ENCODE measurements around the gene CCDC71L.

Gene CCDC71L

DNA sequence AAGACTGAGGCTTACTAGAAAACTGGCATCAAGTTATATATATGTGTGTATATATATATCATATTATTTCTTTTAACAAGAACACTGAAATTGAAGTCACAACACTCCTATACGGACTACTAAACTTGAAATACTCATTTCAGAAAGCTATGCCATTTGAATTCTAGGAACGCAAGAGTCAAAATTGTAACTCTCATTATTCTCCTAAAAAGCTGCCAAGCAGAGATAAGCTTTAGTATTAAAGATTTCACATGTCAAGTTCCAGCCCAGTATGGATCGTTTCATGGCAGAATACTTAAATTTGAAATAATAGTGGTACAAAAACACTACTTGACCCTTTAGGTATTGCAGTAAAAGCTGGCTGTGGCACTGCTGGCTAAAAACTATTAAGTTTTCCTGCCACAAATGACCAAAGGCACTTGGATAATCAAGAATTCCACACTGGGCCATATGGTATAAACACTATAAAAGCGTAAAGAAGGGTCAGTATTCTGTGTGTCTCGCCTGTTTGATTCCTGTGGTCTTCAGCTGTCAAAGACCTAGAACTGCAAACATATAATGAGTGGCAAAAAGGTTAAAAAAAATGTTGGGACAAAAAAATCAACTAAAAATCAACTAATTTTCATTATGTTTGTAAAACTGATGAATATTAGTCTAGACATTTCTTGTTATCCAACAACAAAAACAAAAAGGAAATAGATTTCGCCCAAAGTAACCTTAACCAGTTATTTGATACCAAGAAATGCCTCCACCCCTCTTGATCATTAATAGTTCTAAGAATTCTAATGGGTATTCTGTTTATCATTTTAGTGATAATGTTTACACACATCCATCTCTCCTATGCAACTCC is 2.4 kb downstream of the CCDC71L start:
- no peak for DNase-seq

- DNase-seq, result no peak
Observed at GRCh38 chr7:106657085-106657991, 3.6 kb downstream of the CCDC71L start.

- no peak for DNase-seq
Observed at GRCh38 chr7:106655703-106656498, 5.1 kb downstream of the CCDC71L start.

DNA sequence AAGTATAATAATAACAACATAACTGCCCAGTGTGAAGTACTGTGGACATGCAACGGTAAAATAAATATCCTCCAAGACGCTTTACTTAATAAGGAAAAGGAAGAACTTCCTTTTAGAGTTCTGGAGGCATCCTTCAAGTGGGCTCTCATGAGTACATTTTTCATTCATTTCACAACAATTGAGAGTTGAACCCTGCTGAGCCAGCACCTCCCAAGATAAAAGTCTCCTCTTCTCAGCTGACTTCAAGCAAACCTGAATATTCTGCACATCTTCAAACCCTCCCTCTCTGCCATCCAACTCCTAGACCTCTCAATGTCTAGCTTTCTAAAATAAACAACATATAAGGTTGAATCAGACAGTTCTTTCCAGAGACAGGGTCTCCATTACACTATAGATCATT is 7.5 kb downstream of the CCDC71L start:
- DNase-seq, result no peak

DNA sequence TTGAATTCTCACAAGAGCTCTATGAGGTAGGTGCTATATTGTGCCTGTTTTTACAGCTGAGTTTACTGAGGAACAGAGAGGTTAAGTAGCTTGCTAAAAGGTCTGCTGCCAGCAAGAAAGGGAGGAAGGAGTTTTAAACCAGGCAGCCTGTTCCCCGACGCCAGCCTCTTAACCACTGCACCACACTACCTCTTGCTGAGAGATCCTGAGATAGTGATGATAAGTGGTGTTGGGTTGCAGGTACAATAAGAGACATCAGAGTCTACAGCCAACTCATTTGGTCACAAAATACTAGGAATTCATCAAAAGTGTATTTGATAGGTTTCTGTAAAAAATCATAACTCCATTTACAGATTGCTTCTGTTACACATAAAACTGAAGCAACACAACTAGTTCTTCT is 8.0 kb downstream of the CCDC71L start:
- no peak for DNase-seq

DNA sequence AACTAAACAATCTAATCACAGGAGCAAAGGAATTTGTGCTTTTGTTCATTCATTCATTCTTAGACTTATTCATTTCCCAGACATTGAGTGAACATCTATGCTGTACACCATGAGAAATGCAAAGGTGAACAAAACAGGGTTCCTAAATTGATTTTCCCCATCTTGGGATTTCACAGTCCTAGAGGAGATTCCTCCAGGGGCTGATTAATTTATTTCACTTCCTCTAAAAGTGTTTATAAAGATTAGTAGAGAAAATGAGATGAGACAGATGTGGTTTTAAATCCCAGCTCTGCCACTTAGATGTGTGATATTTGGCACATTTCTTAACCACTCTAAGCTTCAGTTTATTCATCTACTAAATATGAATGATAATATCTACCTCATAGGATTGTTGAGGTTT is 8.9 kb downstream of the CCDC71L start:
- no peak for DNase-seq

- DNase-seq, result no peak
Observed at GRCh38 chr7:106646256-106646655, 14.7 kb downstream of the CCDC71L start.

DNA sequence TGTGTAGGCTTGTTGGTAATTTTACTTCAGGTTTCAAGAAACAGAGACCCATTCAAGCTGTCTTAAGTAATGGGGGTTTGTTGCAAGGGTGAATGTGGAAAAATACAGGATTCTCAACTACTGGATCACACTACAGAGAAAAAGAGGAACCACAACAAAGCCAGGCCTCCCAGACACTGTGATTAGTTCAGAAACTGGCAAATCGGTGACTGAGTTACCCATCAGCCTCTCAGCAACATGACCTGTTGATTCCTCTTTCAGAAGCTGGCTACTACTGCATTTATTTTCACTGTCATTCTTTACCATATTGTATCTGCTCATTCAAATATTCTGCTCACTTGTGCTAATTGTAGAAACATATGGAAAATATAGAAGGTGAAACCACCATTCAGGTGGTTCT is 16.0 kb downstream of the CCDC71L start:
- DNase-seq, result no peak

DNA sequence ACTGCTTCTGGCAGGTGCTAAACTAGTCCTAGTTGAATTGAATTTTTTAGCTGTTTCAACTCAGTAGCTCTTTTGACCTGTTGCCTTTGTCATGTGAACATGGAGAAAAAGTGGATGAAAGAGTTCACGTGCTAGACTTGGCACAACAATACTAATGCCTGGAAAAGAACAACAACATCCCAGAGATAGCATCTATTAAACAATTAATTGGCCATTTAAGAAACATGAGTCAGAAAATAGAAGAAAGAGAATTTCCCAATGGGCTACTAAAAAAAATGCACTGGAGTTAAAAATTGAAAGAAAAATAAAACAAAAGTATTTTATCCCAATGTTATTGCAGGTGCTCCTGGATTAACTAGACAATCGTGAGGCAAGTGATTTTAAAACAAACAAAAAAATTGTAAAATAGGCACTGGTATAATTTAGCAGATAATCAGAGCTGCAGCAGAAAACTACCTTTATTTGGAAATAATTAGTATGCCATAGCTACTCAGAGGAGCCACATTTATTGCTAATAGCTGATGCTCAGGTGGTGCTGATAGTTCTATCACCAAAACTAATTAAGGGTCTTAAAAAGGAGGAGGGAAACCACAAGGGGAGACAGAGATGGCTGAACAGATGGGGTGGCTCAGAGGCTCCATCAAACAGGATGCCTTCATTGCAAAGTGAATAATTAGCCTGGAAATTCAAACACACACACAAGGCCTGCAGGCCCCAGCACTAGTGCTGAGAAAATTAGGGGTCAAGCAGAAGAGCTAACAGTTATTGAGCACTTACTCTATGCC is 17.6 kb downstream of the CCDC71L start:
- no peak for DNase-seq

DNA sequence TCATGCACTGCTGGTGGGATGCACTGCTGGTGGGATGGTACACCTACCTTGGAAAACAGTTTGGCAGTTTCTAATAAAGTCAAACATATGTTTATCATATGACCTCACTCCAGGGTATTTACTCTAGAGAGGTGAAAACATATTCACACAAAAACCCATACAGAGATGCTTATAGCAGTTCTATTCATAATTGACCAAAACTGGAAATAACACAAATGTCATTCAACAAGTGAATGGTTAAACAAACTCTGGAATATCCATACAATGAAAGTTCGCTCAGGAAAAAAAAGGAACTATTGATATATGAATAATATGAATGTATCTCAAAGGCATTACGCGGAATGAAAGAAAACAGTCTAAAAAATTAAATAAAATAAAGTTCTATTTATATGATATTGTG is 19.5 kb downstream of the CCDC71L start:
- no peak for DNase-seq

- no peak for DNase-seq
Observed at GRCh38 chr7:106640368-106641141, 20.4 kb downstream of the CCDC71L start.

GRCh38 chr7:106639476-106640334 is 21.3 kb downstream of the CCDC71L start:
- no peak for DNase-seq

DNA sequence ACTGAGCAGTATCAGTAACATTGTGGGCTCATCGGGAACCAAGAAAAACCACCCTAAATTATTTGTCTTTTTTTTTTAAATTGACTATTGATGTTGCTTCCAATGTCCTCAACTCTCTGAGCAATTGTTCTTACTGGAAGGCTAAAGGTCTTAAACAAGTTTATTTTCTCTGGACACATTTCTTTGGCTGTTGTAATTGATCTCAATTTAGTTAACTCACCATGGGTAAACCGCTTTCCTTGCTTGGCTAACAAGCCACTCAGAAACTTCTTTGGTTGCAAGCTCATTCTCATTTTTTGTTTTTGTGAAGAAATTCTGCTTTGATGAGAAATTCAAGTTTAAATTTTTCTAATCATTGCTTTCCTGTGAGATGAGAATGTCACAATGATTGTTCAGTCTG is 25.5 kb downstream of the CCDC71L start:
- no peak for DNase-seq

GRCh38 chr7:106634958-106635357 is 26.0 kb downstream of the CCDC71L start:
- DNase-seq, result no peak

- DNase-seq, result no peak
Observed at GRCh38 chr7:106630648-106631047, 30.3 kb downstream of the CCDC71L start.

DNA sequence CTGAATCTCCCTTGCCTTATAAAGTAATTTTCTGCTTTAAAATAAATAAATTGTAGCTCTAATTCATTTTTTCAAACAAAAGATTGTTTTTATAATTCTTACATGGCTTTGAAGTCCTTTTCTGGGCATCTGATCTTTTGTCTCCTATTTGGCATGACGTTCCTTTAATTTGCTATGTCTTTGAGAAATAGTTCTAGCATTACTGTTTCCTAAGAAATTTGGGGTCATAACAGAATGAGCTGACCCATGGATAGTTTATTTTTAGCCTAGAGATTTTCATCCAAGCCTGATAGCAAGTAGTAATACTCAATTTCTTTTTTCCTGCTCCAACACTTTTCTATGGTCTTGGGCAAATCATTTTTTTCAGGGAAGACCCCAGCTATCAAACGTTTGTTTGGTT is 31.4 kb downstream of the CCDC71L start:
- no peak for DNase-seq

- no peak for DNase-seq
Observed at GRCh38 chr7:106626376-106627164, 34.4 kb downstream of the CCDC71L start.

DNA sequence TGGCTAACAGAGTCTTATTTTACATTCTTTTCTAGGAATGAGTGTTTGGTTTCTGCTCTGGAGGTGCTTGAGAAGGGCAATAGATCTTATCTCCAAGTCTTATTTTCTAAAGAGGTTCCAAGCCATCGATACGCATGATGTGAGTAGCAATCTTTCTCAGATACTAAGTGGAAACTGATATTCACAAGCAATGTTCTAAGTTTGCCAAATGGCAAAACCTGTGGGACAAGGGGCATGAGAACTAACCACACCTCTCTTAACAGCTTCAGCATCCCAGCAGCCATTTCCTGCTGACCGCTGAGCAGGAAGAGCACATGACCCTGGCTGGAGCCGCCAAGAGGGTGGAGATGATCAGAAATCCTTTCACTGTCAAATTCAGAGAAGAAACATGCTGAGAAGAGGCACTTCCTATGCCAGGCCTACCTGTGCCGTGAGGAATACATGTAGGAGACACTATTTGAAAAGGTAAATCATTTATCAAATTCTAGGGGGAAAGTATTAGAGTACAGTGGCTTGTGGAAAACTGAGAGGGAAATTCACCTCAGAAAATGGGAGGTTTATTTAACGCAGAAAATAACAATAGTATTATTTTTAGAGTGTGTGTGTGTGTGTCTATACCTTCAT is 35.2 kb downstream of the CCDC71L start:
- DNase-seq, result no peak

DNA sequence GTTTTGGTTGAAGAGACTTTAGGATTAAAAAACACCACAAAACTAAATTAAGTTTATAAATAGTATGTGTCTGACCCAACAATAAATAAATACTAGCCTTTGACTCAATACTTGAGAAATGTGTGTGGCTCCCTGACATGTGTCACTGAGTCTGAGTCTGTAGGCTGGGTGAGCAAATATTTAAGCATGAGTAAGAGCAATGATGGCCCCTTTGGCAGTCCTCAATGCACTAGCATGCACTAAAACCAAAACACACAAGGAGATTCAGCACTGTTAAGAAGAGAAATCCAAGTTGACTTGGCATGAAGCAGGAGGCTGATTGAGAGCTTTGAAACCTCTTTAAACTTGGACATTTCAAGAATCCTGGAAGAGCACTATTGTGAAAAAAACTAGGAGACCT is 37.1 kb downstream of the CCDC71L start:
- DNase-seq, result no peak
